Stimulated activated CD4-positive, alpha-beta T cell treated with anti-CD3 and anti-CD28 coated beads, TNF-alpha, amount 100 ng/mL, for 48 hours (primary cell): ENCODE results near the gene ALPG.
"Not testable (repeated sequence)": the region's sequence is repeated elsewhere in the genome, so short reads cannot be mapped to it uniquely, and the experiment has no call there.

Experiments
- DNase-seq, 3 donors: peaks; one replicate each; pipeline ENCODE4 v3.0.0-alpha.2; 2020; ENCODE audit warnings: low read depth in 3 of 3

ALPG gene

DNA sequence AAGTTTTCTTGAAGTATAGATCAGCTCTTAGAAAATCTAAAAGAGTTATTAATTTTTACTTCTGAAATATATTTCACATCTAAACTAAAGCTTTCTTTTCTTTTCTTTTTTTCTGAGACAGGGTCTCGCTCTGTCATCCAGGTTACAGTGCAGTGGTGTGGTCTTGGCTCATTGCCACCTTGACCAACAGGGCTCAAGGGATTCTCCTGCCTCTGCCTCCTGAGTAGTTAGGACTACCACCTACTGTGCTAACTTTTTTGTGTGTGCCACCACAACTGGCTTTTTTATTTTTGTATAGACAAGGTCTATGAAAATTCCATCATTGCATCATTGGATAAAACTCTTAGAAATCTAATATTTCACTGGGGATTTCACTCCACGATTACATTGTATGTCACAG, 10.0 kb upstream of the ALPG start:
- DNase-seq, result no peak

DNA sequence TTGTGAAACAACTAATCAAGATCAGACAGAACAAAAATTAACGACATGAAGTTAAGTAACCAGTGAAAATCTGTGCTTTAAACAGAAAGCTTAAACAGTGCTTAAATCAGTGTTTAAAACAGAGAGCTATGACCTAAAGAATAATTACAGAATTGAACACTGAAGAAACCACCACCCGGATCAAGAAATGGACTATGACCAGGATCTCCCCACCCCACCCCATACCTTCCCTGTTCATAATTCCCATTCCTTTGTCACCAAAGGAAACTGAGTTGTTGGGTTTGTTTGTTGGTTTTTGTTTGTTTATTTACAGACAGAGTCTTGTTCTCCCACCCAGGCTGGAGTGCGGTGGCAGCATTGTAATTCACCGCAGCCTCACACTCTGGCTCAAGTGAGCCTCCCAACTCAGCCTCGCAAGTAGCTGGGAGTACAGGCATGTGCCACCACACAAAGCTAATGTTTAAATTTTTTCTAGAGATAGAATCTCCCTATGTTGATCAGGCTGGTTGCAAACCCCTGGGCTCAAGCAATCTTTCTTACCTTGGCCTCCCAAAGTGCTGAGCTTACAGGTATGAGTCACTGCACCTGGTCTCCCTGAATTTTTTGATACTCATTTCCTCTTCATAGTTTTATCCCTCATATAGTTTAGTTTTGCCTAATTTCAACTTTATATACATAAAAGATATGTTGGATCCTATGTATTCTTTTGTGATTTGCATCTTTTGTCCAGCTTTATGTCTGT, 8.2 kb upstream of the ALPG start:
- no peak for DNase-seq

GRCh38 chr2:232400256-232401015, 6.2 kb upstream of the ALPG start:
- no peak for DNase-seq

DNA sequence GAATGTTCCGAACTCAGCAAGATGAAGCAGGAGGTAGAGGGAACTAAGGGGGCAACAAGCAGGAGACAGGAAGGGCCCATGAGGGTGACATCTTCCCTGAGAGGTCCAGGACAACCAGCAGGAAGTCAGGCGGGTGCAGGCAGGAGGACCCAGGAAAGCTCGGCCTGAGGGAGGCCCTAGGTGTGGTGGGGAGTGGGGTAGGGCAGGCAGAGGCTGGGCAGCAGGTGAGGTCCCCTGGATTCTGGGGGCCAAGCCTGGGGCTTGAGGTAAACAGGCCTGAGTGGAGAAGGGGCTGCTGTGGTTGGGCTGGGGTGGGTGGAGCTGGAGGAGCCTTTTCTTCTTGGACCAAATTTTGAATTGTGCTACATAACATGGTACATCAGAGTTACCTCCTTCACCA, 4.1 kb upstream of the ALPG start:
- no peak for DNase-seq

GRCh38 chr2:232405943-232406510, 617 bp upstream of the ALPG start:
- no peak for DNase-seq

GRCh38 chr2:232407428-232408150, 945 bp downstream of the ALPG start:
- not testable (repeated sequence) for DNase-seq

DNA sequence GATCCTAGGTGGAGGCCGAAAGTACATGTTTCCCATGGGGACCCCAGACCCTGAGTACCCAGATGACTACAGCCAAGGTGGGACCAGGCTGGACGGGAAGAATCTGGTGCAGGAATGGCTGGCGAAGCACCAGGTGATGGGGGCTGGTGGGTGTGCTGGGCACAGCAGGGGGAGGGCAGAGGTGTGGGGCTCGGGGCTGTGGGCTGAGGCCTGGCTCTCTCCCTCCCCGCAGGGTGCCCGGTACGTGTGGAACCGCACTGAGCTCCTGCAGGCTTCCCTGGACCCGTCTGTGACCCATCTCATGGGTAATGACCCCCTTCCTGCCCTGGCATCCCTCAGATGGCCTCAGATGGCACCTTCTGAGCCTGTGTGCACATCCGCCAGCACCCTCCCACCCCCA, 1.6 kb downstream of the ALPG start:
- not testable (repeated sequence) for DNase-seq

GRCh38 chr2:232409617-232410016, 3.0 kb downstream of the ALPG start:
- not testable (repeated sequence) for DNase-seq

- no peak for DNase-seq
These were observed 3.7 kb downstream of the ALPG start for GRCh38 chr2:232410238-232410900.

DNA sequence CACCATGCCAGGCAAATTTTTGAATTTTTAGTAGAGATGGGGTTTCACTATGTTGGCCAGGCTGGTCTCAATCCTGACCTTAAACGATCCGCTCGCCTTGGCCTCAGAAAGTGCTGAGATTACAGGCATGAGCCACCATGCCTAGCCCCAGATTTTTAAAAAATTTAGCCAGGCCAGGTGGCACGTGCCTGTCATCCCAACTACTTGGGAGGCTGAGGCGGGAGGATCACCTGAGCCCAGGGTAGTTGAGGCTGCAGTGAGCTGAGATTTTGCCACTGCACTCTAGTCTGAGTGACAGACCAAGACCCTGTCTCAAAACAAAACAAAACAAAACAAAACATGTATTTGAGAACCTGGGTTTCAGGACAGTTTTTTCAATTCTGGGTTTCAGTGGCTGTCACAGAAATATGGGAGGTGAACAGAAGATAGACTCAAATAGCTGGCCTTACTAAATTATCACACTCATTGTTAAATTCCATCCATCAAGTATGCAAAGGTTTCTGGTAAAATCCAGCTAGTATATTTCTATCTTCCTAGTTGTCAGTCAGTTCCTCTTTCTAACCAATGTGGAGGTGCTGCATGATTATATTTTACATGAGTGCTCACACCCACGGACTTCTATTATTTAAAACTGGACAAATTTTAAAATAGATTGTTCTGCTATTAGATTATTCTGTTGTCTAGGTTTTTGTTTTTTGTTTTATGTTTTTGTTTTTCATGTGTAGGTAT, 5.4 kb downstream of the ALPG start:
- DNase-seq, result no peak

DNA sequence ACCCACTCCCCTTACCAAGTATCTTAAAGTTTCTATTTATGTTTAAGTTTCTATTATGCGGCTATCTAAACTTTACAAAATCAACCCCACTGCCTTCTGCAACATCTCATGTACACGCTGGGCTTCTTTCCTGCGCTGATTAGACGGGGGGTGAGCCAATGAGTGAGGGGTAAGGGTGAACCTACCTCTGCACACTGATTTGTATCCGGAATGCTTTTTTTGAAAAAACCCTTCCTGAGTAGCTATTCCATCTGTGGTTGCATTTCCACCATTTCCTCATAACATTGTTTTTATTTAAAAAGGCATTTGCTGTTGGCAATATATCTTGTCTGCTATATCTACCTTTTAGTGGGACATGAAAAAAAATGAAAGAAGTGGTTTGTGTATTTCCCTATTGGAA, 6.3 kb downstream of the ALPG start:
- no peak for DNase-seq

GRCh38 chr2:232415138-232415690, 8.6 kb downstream of the ALPG start:
- DNase-seq, result no peak

GRCh38 chr2:232415736-232416520, 9.3 kb downstream of the ALPG start:
- no peak for DNase-seq

DNA sequence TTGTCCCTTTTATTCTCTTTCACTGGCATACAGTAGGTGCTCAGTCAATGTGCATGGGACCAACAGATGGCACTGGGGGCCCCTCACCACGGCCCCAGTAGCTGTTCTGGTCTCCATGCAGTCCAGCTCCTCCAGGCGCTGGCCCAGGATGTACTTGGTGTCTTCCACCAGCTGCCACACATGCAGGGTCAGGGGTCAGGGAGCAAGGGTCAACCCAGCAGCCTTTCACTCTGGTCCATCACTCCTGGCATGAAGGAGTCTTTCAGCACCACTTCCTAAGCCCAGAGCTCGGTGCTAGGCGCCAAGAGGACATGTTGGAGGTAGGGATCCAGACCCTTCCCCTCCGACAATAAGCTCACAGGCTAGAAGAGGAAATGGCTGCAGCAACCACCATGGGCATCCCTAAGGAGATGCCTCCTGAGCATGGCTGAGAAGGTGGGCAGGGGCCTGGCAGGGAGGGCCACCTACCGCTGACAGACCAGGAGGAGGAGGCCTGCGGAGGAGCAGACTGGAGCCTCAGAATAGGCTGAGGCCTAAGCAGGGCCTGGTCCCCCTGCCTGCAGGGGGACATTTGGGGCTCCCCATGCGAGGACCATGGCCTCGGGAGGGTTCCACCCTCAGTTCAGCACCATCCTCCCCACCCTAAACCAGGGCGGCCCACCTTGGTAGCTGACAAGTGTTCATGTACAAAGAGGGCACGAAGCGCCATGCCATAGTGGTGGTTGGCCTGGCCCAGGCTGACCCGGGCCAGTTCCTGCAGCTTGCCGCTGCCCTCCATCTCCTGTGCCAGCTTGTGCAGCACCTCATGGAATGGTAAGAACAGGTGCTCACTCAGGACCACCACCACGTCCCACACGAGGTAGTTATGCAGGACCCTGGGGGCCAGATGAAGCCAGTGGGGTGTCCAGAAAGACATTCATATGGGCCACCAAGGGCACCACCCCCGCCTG, 10.2 kb downstream of the ALPG start:
- no peak for DNase-seq

DNA sequence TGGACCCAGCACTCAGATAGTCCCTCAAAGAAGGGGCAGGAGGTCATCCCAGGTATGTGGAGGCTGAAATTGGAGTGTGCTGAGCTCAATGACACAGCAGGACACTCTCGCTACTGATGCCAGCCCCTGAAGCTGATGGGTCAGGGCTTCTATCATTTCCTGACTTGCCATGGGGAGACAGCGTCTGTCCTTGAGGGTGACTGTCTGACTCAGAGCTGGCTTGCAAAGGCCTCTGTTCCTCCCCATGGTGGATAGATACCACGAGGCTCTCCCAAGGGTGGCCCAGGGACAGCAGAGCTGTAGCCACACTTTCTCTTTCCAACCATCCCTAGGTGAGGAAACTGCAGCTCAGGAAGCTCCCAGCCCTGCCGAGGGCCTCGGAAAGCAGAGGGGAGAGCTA, 10.8 kb downstream of the ALPG start:
- no peak for DNase-seq

DNA sequence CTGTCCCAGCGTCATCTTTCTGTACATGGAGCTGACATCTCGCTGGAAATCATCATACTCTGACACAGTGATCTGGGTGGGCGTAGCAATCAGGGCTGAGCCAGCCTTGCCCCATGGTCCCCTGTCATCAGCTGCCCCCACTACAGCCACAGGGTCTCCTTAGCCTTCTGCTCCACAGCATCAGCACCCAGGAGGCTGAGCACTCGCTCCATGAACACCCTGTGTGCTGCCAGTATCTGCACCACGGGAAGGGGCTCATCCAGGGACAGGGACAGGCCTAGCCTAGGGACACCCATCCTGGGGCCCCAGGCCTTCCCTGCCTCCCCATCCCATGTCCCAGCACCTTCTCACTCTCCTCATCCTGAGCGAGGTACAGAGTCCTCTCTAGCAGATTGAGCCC, 11.4 kb downstream of the ALPG start:
- no peak for DNase-seq

- DNase-seq, result no peak
These were observed 12.0 kb downstream of the ALPG start for GRCh38 chr2:232418466-232419244.
